GM21360 (cell line): ENCODE data around the gene NT5DC2.

Experiments used
- ATAC-seq: cut with Tn5 transposase; IDR thresholded peaks from one replicate; pipeline ENCODE4 v1.9.1; 2021; ENCODE audit warnings: mild to moderate bottlenecking, moderate library complexity; ENCODE audit not compliant: unreplicated experiment

NT5DC2 gene

DNA sequence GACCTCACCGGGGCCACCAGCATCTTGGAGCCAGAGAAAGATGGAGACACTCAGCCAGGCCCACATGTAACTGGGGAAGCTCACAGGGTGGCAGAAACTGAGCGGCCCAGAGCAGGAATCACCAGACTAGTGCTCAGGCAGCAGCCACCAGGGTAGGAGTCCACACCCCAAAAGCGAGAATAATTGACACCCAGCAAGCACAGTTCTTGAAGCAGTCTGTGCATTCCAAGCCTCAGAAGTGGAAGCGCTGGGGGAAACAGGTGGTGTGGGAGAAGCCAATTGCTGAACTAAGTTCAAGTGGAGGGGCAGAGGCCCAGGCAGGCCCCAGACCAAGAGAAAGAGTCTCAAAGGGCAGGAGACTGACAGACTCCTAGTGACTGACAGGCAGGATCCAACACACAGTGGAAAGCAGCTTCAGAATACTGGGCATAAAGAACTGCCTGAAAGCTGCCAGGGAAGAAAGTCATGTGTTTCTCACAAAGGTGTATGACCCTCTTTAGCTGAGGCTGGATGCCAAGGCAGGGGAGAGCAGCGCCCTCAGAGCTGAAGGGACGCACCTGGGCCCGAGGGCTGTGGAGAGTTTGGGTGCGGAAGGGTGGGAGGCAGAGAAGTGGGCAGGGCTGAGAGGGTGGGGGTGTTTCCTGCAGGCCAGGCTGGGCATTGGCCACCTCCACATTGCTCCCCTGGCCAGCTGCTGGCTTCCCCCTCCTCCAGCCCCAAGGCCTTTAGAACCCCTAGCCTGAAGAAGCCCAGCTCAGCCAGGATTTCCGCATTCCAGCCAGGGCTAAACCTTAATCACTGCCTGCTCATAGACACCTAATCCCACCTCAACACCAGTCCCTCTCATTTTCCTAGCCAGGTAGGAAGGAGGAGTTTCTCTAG, 7.7 kb downstream of the NT5DC2 start:
- no peak for ATAC-seq

- ATAC-seq = no peak
Measured at GRCh38 chr3:52524752-52525679, 8.6 kb downstream of the NT5DC2 start.

DNA sequence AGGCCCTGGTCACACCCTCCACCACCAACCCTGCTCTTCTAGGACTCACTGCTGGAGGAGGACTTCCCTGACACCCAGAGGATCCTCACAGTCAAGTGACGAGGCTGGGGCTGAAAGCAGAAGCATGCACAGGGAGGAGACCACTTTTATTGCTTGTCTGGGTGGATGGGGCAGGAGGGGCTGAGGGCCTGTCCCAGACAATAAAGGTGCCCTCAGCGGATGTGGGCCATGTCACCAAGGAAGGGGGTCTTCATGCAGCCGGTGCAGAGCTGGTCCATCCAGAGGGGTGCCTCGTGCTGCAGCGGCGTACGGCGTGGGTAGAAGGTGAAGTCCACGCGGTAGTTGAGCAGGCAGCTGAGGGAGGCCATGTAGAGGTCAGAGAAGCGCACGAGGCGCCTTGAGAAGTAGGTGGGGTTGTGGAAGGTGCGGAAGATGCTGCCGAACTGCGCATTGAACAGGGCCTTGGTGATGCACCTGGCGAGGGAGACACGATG, 9.4 kb downstream of the NT5DC2 start:
- ATAC-seq = no peak

- ATAC-seq = no peak
Measured at GRCh38 chr3:52523386-52524257, 10.0 kb downstream of the NT5DC2 start.

- no peak for ATAC-seq
Measured at GRCh38 chr3:52522651-52523251, 10.9 kb downstream of the NT5DC2 start.

- ATAC-seq = no peak
Measured at GRCh38 chr3:52521881-52522650, 11.6 kb downstream of the NT5DC2 start.

DNA sequence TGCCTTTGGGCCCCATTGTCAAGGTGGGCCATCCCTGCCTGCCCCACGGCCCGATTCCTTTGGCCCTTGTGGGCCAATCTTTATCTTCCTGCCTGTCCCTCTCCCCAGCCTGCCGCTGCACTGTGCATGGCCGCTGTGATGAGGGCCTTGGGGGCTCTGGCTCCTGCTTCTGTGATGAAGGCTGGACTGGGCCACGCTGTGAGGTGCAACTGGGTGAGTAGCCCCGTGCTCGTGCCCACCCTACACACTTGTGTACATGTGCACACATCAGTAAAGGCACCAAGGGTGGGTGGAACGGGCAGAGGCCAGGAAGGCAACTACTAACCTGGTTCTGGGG, 12.2 kb downstream of the NT5DC2 start:
- ATAC-seq = no peak

GRCh38 chr3:52520716-52521487, 12.8 kb downstream of the NT5DC2 start:
- ATAC-seq = no peak

GRCh38 chr3:52520141-52520667, 13.5 kb downstream of the NT5DC2 start:
- no peak for ATAC-seq

GRCh38 chr3:52519445-52520140, 14.1 kb downstream of the NT5DC2 start:
- no peak for ATAC-seq

DNA sequence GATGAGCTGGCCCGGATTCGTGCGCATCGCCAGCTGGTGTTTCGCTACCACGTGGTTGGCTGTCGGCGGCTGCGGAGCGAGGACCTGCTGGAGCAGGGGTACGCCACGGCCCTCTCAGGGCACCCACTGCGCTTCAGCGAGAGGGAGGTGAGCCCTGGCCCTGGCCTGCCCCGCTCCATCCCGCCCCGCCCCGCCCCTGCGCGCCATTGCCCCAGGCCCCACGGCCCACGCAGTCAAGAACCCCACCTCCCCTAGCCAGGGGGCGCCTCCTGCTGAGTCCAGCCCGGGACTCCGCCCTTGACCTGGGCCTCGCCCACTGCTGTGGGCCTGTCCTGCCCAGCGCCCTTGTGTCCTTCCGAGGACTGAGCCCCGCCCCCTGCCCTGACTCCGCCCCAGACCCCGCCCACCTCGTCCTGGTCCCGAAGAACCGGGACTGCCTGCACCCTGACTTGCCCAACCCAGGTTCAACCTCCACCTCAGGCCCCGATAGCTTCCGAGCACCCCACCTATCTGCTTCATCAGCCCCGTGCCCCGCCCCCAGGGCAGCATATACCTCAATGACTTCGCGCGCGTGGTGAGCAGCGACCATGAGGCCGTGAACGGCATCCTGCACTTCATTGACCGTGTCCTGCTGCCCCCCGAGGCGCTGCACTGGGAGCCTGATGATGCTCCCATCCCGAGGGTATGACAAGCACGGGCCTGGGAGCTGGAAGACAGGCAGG, 14.8 kb downstream of the NT5DC2 start:
- ATAC-seq = no peak

- ATAC-seq = no peak
Measured at GRCh38 chr3:52517796-52518722, 15.6 kb downstream of the NT5DC2 start.

GRCh38 chr3:52516509-52517195, 17.0 kb downstream of the NT5DC2 start:
- ATAC-seq = no peak

GRCh38 chr3:52515192-52515591, 18.5 kb downstream of the NT5DC2 start:
- ATAC-seq = no peak

DNA sequence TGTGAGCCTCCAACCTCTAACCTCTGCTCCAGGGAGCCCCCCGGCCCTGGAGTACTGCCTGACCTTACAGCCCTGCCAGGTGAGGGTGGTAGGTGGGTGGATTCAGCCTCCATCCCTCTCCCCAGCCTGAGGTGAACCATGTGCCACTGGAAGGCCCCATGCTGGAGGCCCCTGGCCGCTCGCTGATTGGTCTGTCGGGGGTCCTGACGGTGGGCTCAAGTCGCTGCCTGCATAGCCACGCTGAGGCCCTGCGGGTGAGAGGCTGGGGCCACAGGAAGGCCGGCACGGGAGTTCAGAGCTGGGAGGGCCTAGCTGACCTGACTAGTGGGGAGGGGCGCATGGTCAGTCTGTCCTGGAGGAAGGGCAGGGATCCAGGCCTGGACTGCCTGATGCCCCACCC, 19.1 kb downstream of the NT5DC2 start:
- ATAC-seq = no peak

GRCh38 chr3:52513281-52513680, 20.4 kb downstream of the NT5DC2 start:
- ATAC-seq = no peak
